ENCODE measurements around the gene NAXD. TPM values are rescaled to one million over a fixed set of nuclear protein-coding genes. Genes with fewer than 3 reads are reported as not detected.

The NAXD gene
- total and polyA plus RNA-seq, 10 donors, result 25.1 to 40.9 (median 34.1) TPM

DNA sequence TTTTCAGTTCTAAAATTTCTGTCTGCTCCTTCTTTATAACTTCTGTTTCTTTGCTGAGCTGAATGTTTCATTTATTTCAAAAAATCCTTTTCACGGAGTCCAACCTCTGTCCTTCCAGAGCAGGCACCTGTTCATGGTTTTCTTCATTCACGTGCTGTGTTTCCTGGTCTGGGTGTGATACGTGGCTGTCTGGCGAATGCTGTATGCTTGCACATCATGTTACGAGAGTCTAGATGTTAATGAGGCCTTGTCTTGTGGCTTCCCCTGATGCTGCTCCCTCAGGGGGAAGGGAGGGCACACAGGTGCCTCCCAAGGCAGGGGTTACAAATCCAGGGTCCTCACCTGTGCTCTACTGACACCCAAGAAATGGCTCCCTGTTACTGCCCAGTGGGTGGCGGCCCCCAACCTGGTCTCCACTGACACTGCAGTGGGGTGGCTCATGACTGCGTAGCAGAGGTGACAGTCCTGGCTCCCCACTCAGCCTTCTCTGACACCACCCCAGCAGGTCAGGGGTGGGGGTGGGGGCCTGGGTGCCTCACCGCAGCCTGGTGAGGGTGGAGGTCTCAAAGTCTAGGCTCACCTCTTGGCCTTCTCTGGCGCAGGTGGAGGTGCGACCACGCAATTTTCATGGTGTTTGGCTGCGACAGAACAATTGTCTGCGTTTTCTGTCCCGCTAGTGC is 33.7 kb upstream of the NAXD start:
- TF ChIP-seq, protein P1, sequence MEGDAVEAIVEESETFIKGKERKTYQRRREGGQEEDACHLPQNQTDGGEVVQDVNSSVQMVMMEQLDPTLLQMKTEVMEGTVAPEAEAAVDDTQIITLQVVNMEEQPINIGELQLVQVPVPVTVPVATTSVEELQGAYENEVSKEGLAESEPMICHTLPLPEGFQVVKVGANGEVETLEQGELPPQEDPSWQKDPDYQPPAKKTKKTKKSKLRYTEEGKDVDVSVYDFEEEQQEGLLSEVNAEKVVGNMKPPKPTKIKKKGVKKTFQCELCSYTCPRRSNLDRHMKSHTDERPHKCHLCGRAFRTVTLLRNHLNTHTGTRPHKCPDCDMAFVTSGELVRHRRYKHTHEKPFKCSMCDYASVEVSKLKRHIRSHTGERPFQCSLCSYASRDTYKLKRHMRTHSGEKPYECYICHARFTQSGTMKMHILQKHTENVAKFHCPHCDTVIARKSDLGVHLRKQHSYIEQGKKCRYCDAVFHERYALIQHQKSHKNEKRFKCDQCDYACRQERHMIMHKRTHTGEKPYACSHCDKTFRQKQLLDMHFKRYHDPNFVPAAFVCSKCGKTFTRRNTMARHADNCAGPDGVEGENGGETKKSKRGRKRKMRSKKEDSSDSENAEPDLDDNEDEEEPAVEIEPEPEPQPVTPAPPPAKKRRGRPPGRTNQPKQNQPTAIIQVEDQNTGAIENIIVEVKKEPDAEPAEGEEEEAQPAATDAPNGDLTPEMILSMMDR (IDR thresholded peaks at IDR 0.05 in 8 of 11, conservative IDR thresholded peaks at IDR 0.05 in 3 of 11), result no peak
- no peak for TF ChIP-seq POLR2A (IDR thresholded peaks at IDR 0.05)
- TF ChIP-seq POLR2AphosphoS5 (IDR thresholded peaks at IDR 0.05), result no peak
- intact Hi-C loops (cut with DNase I; ENCODE audit: low total_unique reads), result no loop called here
- no peak overlapping the region for H3K4me3 ChIP-seq
- H3K36me3 ChIP-seq, result no peaks in the 10 kb centered on the region
- H3K9me3 ChIP-seq, result no peaks in the 10 kb centered on the region
- H3K27ac ChIP-seq, result no peak overlapping the region
- 79 to 89% (median 83%) methylated on average over 11 to 14 of the region's 14 CpGs for WGBS, 5 donors
- H3K27me3 ChIP-seq (replicated peaks in 1 of 7), result no peaks in the 10 kb centered on the region
- H3K4me1 ChIP-seq, result peaks cover 0 to 6% (median 0%) of the 10 kb centered on the region in 6 donors
- peak; percentile 56 for DNase-seq

DNA sequence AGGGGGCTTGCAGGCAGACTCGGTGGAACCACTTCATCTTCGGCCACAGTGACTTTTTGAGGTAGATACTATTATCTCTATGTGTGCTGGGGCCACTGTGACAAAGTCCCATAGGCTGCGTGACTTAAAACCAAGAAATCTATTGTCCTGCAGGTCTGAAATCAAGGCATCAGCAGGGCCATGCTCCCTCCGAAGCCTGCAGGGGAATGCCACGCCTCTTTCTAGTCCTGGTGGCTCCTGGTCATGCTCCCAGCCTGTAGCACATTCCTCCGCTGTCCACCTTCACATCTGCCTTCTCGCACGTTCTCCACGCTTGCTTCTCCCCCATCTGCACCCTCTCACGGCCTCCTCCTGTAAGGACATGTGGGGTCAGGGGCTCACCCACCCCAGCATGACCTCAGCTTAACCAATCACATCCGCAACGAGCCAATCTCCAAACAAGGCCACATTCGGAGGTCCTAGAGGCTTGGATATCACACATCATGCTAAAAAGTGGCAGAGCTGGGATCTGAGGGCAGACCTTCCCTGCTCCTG is 32.9 kb upstream of the NAXD start:
- Histone ChIP-seq H3K27ac (no peak overlapping the region), H3K27me3 (replicated peaks in 1 of 7) (no peaks in the 10 kb centered on the region), H3K36me3 (no peaks in the 10 kb centered on the region), H3K4me3 (no peak overlapping the region), H3K4me1 (peaks cover 0 to 6% (median 0%) of the 10 kb centered on the region in 6 donors), H3K9me3 (no peaks in the 10 kb centered on the region)
- TF ChIP-seq, protein P1 (IDR thresholded peaks at IDR 0.05 in 8 of 11, conservative IDR thresholded peaks at IDR 0.05 in 3 of 11), result no peak
- DNase-seq, result peak; percentile 47
- intact Hi-C loops (cut with DNase I; ENCODE audit: low total_unique reads), result no loop called here
- WGBS, 5 donors, result 87 to 94% (median 90%) methylated on average over 13 of the region's 13 CpGs

DNA sequence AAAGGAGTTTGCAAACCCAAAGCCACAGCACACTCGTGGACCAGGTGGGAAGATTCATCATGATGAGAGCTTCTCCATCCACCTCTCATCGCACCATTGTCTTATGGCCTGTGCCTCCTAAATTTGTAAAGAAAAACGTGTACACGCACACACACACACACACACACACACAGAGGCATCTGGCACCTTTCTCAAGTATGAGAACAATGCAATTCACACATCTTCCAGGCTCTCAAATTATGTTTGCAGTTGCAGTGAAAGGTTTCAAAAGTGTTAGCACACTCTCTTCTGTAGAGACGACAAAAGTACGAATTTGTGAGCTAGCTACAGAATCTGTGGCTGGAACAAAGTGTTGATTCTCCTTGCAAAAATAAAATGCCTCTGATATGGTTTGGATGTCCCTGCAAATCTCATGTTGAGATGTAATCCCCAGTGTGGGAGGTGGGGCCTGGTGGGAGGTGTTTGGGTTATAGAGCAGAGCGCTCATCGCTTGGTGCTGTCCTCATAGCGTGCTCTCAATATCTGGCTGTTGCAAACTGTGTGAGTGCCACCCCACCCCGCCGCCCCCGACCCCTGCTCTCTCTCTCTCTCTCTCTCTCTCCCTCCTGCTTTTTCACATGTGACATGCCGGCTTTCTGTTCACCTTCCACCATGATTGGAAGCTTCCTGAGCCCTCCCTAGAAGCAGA is 32.0 kb upstream of the NAXD start:
- H3K27me3 ChIP-seq (replicated peaks in 1 of 7), result no peaks in the 10 kb centered on the region
- 84 to 93% (median 88%) methylated on average over 12 to 13 of the region's 13 CpGs for WGBS, 5 donors
- no peaks in the 10 kb centered on the region for H3K36me3 ChIP-seq
- intact Hi-C loops (cut with DNase I; ENCODE audit: low total_unique reads), result no loop called here
- H3K9me3 ChIP-seq, result no peaks in the 10 kb centered on the region
- DNase-seq, result no peak
- TF ChIP-seq, protein P1 (IDR thresholded peaks at IDR 0.05 in 8 of 11, conservative IDR thresholded peaks at IDR 0.05 in 3 of 11), result no peak
- no peak for TF ChIP-seq POLR2A (IDR thresholded peaks at IDR 0.05)
- no peak for TF ChIP-seq POLR2AphosphoS5 (IDR thresholded peaks at IDR 0.05)
- peaks cover 0 to 6% (median 0%) of the 10 kb centered on the region in 6 donors for H3K4me1 ChIP-seq
- no peak overlapping the region for H3K4me3 ChIP-seq
- no peak overlapping the region for H3K27ac ChIP-seq

DNA sequence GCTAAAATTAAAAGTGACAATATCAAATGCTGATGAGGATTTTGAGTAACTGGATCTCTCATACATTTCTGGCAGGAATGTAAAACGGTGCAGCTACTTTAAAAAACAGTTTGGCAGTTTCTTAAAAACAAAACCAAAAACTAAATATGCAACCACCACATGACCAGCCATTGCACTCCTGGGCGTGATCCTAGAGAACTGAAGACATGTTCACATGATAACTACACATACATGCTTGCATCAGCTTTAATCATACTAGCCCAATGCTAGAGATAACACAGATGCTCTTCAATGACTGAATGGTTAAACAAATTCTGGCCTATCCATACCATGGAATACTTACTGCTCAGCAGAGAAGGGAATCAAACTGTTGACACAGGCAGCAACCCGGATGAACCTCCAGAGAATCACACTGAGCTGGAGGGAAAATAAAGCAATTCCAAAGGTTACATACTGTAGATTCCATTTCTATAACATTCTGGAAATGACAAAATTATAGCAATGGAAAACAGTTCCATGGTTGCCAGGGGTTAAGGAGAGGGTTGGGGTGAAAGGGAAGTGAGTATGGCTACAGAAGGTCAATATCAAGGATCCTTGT is 25.5 kb upstream of the NAXD start:
- Histone ChIP-seq H3K4me3 (no peak overlapping the region), H3K27ac (no peak overlapping the region), H3K9me3 (no peaks in the 10 kb centered on the region), H3K27me3 (replicated peaks in 1 of 7) (no peaks in the 10 kb centered on the region), H3K4me1 (peaks cover 0 to 6% (median 4%) of the 10 kb centered on the region in 6 donors), H3K36me3 (no peaks in the 10 kb centered on the region)
- 50 to 74% (median 66%) methylated on average over 3 of the region's 3 CpGs for WGBS, 5 donors
- intact Hi-C loops (cut with DNase I; ENCODE audit: low total_unique reads), result loop anchor here (10.0 kb wide), 1 partner anchor 225 kb away; no protein-coding TSS in a partner anchor
- TF ChIP-seq, protein P1 (IDR thresholded peaks at IDR 0.05 in 8 of 11, conservative IDR thresholded peaks at IDR 0.05 in 3 of 11), result no peak
- TF ChIP-seq POLR2AphosphoS5 (IDR thresholded peaks at IDR 0.05), result no peak
- no peak for TF ChIP-seq POLR2A (IDR thresholded peaks at IDR 0.05)
- DNase-seq, result no peak

All from spleen (tissue), 11 donors.